Spinal cord (tissue), 10 donors: ENCODE data around the gene HPF1. TPM values are rescaled to one million over a fixed set of nuclear protein-coding genes. Genes with fewer than 3 reads are reported as not detected.

ENCODE experiments used
- DNase-seq, 6 donors: peaks; one replicate each; pipeline versions ENCODE4 v3.0.0 to v3.0.0-alpha.2; 2013 to 2015; ENCODE audit warnings: low spot score in 6 of 6, low read depth in 4 of 6
- H3K27ac ChIP-seq: one replicate; pipeline ENCODE4 v1.5.1; 2013; ENCODE audit warnings: low read depth, low read length, control low read depth
- H3K27me3 ChIP-seq: one replicate; pipeline ENCODE4 v1.6.1; 2013; ENCODE audit warnings: low read length; ENCODE audit not compliant: control insufficient read depth, insufficient read depth
- H3K36me3 ChIP-seq: one replicate; pipeline ENCODE4 v1.6.1; 2013; ENCODE audit warnings: low read length; ENCODE audit not compliant: control insufficient read depth, insufficient read depth
- H3K4me1 ChIP-seq: one replicate; pipeline ENCODE4 v1.6.1; 2013; ENCODE audit warnings: low read length; ENCODE audit not compliant: control insufficient read depth, insufficient read depth
- H3K4me3 ChIP-seq: one replicate; pipeline ENCODE4 v1.5.1; 2013; ENCODE audit warnings: low read depth, low read length, control low read depth
- H3K9me3 ChIP-seq: one replicate; pipeline ENCODE4 v1.6.1; 2013; ENCODE audit warnings: low read length; ENCODE audit not compliant: control insufficient read depth, insufficient read depth
- WGBS: methylation state at CpG from one replicate; pipeline ENCODE4 v1.1.5; 2013; ENCODE audit warnings: missing lambda C conversion rate; ENCODE audit not compliant: insufficient coverage; 5-methylcytosine and 5-hydroxymethylcytosine counted together
- polyA plus RNA-seq, 2 donors: library from polyadenylated mRNA; unstranded; fragments of 120-200 nt; gene quantifications; one replicate each; pipeline ENCODE4 v1.2.1, GENCODE V29; 2013; ENCODE audit not compliant: insufficient read length in 2 of 2
- total RNA-seq, 2 donors: library from RNA; depleted of rRNA in 1 of 2; stranded (reverse); fragments of 120-200 nt in 1 of 2; fragments of >200 nt in 1 of 2; gene quantifications; one replicate each; pipeline versions ENCODE4 v1.2.3 to v1.2.4, GENCODE V29; 2013 to 2014
- donor health status: healthy.

The HPF1 gene
- total and polyA plus RNA-seq, 4 donors = 31.4 to 60.5 (median 45.1) TPM

DNA sequence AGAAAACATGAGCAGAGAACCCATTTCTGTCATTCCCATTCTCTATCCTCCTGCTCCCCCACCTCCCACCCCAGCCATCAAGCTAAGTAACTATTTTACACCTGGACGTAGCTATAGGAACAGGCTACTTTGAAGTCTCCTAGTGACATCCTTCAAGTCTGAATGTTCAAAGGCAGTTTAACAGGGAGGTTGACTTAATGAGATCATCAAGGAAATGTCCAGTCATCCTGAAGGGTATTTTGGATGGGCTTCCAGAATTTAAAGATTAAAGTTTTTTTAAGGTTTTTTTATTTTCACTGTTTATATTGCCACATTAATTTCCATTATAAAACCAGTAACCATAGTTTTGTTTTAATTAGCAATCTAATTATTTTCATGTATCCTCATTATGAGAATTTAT, 41.1 kb downstream of the HPF1 start:
- Histone ChIP-seq H3K4me1 (no peaks in the 10 kb centered on the region), H3K4me3 (no peak overlapping the region), H3K27me3 (no peaks in the 10 kb centered on the region), H3K36me3 (peaks cover 5% of the 10 kb centered on the region), H3K9me3 (no peaks in the 10 kb centered on the region), H3K27ac (no peak overlapping the region)
- no peak for DNase-seq
- no CpG with 5 or more reads among the region's 1 CpG for WGBS

DNA sequence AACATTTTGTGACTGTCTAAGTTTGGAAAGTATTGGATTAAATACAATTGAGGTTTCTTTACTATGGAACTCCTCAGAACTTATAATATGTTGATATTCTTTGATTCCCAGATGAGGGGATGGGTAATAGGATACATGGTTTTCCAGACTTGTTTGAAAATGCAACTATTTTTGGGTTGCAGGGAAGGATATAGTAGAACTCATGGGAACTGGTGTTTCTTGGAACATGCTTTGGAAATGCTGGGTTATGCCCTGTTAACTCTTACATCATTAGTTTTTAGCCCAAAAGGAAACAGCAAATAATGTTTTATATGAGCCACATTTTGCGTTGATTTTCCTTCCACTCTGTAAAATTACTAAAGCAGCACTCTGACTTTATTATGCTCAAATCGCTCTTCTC, 41.9 kb downstream of the HPF1 start:
- no peaks in the 10 kb centered on the region for H3K9me3 ChIP-seq
- H3K4me1 ChIP-seq = no peaks in the 10 kb centered on the region
- H3K4me3 ChIP-seq = no peak overlapping the region
- no peak for DNase-seq
- H3K27ac ChIP-seq = no peak overlapping the region
- no peaks in the 10 kb centered on the region for H3K27me3 ChIP-seq
- WGBS = no CpG with 5 or more reads among the region's 2 CpGs
- H3K36me3 ChIP-seq = peaks cover 5% of the 10 kb centered on the region

DNA sequence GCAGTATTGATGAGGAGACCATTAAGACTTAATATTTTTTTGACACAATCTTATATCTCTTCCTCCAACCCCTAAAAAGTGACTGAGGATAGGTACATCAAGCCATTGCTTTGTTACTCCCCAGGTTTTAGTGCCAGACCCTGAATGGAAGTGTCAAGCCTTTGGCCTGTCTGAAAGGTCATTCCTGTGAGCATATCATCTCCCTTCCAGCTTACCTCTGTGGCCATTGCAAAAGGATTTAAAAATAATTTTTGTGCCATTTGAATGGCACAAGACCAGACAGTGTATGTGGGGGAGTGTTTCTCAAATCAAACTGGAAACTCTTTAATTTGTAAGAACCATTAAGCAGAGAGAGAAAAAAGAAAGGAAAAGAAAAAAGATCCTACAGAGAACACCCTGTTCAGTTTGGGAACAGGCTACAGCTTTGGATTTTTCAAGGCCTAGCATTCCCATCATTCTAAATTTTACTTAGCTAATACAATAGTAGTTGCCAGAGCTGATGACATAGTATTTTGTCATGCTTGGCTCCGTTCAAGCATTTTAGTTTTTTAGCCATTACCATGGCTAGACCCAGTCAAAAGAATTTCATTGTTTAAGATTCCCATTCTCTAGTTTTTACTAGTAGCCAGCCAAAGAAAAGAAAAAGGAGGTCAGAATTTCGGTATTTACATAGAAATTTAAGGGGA, 49.6 kb downstream of the HPF1 start:
- WGBS = no CpG with 5 or more reads among the region's 2 CpGs
- no peak overlapping the region for H3K27ac ChIP-seq

DNA sequence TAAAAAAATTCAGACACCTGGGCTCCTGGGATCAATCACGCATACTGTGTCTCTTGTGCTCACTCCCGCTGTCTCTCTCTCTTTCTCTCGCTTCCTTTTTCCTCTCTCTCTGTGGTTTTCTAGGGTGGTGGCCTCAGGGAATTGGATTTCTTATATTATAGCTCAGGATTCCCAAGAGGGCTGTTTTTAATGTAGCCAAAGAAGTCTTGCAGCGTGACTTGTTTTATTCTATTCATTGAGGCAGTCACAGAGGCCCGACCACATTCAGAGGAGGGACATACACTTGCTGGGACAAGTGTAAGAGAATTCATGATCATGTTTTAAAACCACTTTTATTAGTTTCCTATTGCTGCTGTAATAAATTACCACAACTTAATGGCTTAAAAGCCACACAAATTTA, 59.4 kb downstream of the HPF1 start:
- 100% methylated on average over 1 of the region's 5 CpGs for WGBS
- Histone ChIP-seq H3K27ac (no peak overlapping the region), H3K4me1 (no peaks in the 10 kb centered on the region), H3K9me3 (no peaks in the 10 kb centered on the region), H3K4me3 (no peak overlapping the region), H3K36me3 (peaks cover 15% of the 10 kb centered on the region), H3K27me3 (no peaks in the 10 kb centered on the region)
- no peak for DNase-seq

More for the DNA sequence above, 49.6 kb downstream of the HPF1 start:
- Histone ChIP-seq H3K27me3 (no peaks in the 10 kb centered on the region), H3K36me3 (peaks cover 5% of the 10 kb centered on the region), H3K4me1 (no peaks in the 10 kb centered on the region), H3K4me3 (no peak overlapping the region), H3K9me3 (no peaks in the 10 kb centered on the region)
- peak in 1 of 6 donors; percentile 3 for DNase-seq

DNA sequence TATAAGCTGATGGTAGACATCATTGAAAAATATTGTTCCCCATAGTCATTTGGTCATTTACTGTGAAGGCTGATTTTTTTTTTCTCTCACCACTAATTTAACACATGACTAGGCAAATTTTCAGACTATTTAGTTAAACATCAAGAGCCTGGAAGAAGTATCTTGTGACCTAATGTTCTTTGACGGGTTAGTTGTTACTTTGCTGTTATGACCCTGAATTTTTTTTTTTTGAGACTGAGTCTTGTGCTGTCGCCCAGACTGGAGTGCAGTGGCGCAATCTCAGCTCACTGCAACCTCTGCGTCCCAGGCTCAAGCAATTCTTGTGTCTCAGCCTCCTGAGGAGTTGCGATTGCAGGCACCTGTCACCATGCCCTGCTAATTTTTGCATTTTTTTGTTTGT, 67.0 kb downstream of the HPF1 start:
- no peak for DNase-seq
- no peaks in the 10 kb centered on the region for H3K4me1 ChIP-seq
- peaks cover 10% of the 10 kb centered on the region for H3K36me3 ChIP-seq
- H3K27ac ChIP-seq = no peak overlapping the region
- H3K9me3 ChIP-seq = no peaks in the 10 kb centered on the region
- WGBS = 98% methylated on average over 3 of the region's 5 CpGs
- H3K4me3 ChIP-seq = no peak overlapping the region
- no peaks in the 10 kb centered on the region for H3K27me3 ChIP-seq

DNA sequence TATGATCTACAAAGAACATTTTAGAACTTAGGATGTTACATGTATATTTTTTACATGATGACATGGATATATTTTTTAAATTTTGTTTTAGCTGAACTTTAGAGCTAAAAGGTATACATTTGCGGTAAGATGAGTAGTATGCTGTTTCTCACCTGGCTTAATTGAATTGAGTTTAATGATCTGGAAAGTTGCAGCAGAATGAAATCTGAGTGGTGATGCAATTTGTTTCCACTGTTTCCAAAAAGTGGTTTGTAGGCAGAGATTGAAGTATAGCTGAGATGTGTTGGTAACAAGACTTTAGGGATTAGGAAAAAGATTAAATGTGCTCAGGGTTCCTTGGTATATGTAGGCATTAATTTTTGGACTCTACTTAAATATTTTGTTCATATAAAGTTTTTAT, 68.1 kb downstream of the HPF1 start:
- H3K9me3 ChIP-seq = no peaks in the 10 kb centered on the region
- peak in 1 of 6 donors; percentile 13 for DNase-seq
- no peak overlapping the region for H3K4me3 ChIP-seq
- peaks cover 10% of the 10 kb centered on the region for H3K36me3 ChIP-seq
- no peaks in the 10 kb centered on the region for H3K4me1 ChIP-seq
- no peaks in the 10 kb centered on the region for H3K27me3 ChIP-seq
- WGBS = 92% methylated on average over 1 of the region's 1 CpG
- no peak overlapping the region for H3K27ac ChIP-seq

GRCh38 chr4:169682372-169683047, 75.2 kb downstream of the HPF1 start:
- peaks cover 10% of the 10 kb centered on the region for H3K36me3 ChIP-seq
- no CpG with 5 or more reads among the region's 4 CpGs for WGBS
- H3K9me3 ChIP-seq = no peaks in the 10 kb centered on the region
- H3K27me3 ChIP-seq = no peaks in the 10 kb centered on the region
- no peak overlapping the region for H3K27ac ChIP-seq
- no peak for DNase-seq
- H3K4me1 ChIP-seq = no peaks in the 10 kb centered on the region
- H3K4me3 ChIP-seq = no peak overlapping the region

Other genes starting within 250 kb of the HPF1 start
- 10 to 100 TPM; 25.5 to 42.6 TPM for gene NEK1, start 145.4 kb downstream of the HPF1 start, total RNA-seq
- gene NEK1, start 145.4 kb downstream of the HPF1 start, polyA plus RNA-seq = 10 to 100 TPM; 24.0 to 30.9 TPM
- gene CLCN3, start 137.4 kb downstream of the HPF1 start, total RNA-seq = 100 to 1,000 TPM in 1 of 2 donors, 10 to 100 TPM in 1; 66.6 to 147 TPM
- 100 to 1,000 TPM in 1 of 2 donors, 10 to 100 TPM in 1; 90.7 to 118 TPM for gene CLCN3, start 137.4 kb downstream of the HPF1 start, polyA plus RNA-seq